Limb (tissue), 2 donors: Measurements from ENCODE around the gene LPIN3.

Experiments
- DNase-seq, 2 donors: peaks; one replicate each; pipeline ENCODE4 v3.0.0-alpha.2; 2016; ENCODE audit errors: extremely low spot score in 2 of 2

LPIN3 gene

GRCh38 chr20:41392871-41393704 lies 52.5 kb downstream of the LPIN3 start:
- peak; percentile 60 to 63 for DNase-seq

GRCh38 chr20:41393705-41394066 lies 53.1 kb downstream of the LPIN3 start:
- DNase-seq: no peak

GRCh38 chr20:41394081-41394480 lies 53.5 kb downstream of the LPIN3 start:
- DNase-seq: no peak

GRCh38 chr20:41394931-41395666 lies 54.5 kb downstream of the LPIN3 start:
- DNase-seq: no peak

- DNase-seq: peak in 1 of 2 donors; percentile 61
These were observed 55.3 kb downstream of the LPIN3 start for GRCh38 chr20:41395667-41396664.

GRCh38 chr20:41398408-41398807 lies 57.8 kb downstream of the LPIN3 start:
- no peak for DNase-seq

GRCh38 chr20:41403604-41404003 lies 63.0 kb downstream of the LPIN3 start:
- no peak for DNase-seq

GRCh38 chr20:41405436-41405835 lies 64.8 kb downstream of the LPIN3 start:
- DNase-seq: no peak

- no peak for DNase-seq
These were observed 65.7 kb downstream of the LPIN3 start for GRCh38 chr20:41406353-41406752.

GRCh38 chr20:41406896-41407444 lies 66.3 kb downstream of the LPIN3 start:
- DNase-seq: no peak

- no peak for DNase-seq
These were observed 67.0 kb downstream of the LPIN3 start for GRCh38 chr20:41407607-41408006.

- no peak for DNase-seq
These were observed 67.7 kb downstream of the LPIN3 start for GRCh38 chr20:41408156-41408794.

GRCh38 chr20:41408986-41409385 lies 68.4 kb downstream of the LPIN3 start:
- DNase-seq: peak in 1 of 2 donors; percentile 71
